H9 (cell line): ENCODE measurements around the gene ANKRD53. TPM values are rescaled to one million over a fixed set of nuclear protein-coding genes. Genes with fewer than 3 reads are reported as not detected.

Experiments used
- DNase-seq: peaks from one replicate; pipeline ENCODE4 v3.0.0-alpha.2; 2017
- H2AFZ ChIP-seq: one replicate; pipeline ENCODE4 v1.6.1; 2013; ENCODE audit warnings: mild to moderate bottlenecking, low read length, control low read depth, moderate library complexity
- H2AK5ac ChIP-seq: 2 replicates; pipeline ENCODE4 v1.6.1; 2013; ENCODE audit warnings: low read length, control low read depth, mixed read lengths; ENCODE audit not compliant: insufficient read length
- H2BK120ac ChIP-seq: one replicate; pipeline ENCODE4 v1.6.1; 2013; ENCODE audit warnings: low read depth, mild to moderate bottlenecking, low read length, control low read depth, inconsistent platforms; ENCODE audit not compliant: poor library complexity, severe bottlenecking
- H2BK12ac ChIP-seq: 2 replicates; pipeline ENCODE4 v1.6.1; 2013; ENCODE audit warnings: low read length, control low read depth, mixed read lengths, low read depth; ENCODE audit not compliant: insufficient read length
- H2BK15ac ChIP-seq: 2 replicates; pipeline ENCODE4 v1.6.1; 2013; ENCODE audit warnings: low read depth, low read length, control low read depth
- H2BK20ac ChIP-seq: one replicate; pipeline ENCODE4 v1.6.1; 2013; ENCODE audit warnings: low read depth, mild to moderate bottlenecking, low read length, control low read depth, inconsistent platforms; ENCODE audit not compliant: poor library complexity, severe bottlenecking
- H2BK5ac ChIP-seq: 2 replicates; pipeline ENCODE4 v1.6.1; 2013; ENCODE audit warnings: low read length, control low read depth, mixed read lengths; ENCODE audit not compliant: insufficient read length
- H3K14ac ChIP-seq: 2 replicates; pipeline ENCODE4 v1.6.1; 2013; ENCODE audit warnings: low read length, control low read depth; ENCODE audit not compliant: insufficient read depth
- H3K18ac ChIP-seq: 2 replicates; pipeline ENCODE4 v1.6.1; 2013; ENCODE audit warnings: low read depth, mild to moderate bottlenecking, mixed read lengths, low read length, control low read depth; ENCODE audit not compliant: insufficient read length
- H3K23ac ChIP-seq: 2 replicates; pipeline ENCODE4 v1.6.1; 2013; ENCODE audit warnings: low read length, control low read depth, mixed read lengths, low read depth; ENCODE audit not compliant: insufficient read length
- H3K23me2 ChIP-seq: 2 replicates; pipeline ENCODE4 v1.6.1; 2013; ENCODE audit warnings: low read depth, mild to moderate bottlenecking, mixed read lengths, low read length, control low read depth; ENCODE audit not compliant: insufficient read length, poor library complexity, severe bottlenecking
- H3K27ac ChIP-seq: 2 replicates; pipeline ENCODE4 v1.5.1; 2013; ENCODE audit warnings: low read length, control low read depth, mixed read lengths, low read depth; ENCODE audit not compliant: insufficient read length
- H3K27me3 ChIP-seq: 2 replicates; pipeline ENCODE4 v1.6.1; 2013; ENCODE audit warnings: low read length, control low read depth, inconsistent platforms; ENCODE audit not compliant: insufficient read depth
- H3K4ac ChIP-seq: 2 replicates; pipeline ENCODE4 v1.6.1; 2013; ENCODE audit warnings: low read depth, mild to moderate bottlenecking, control low read depth, inconsistent platforms, low read length, moderate library complexity
- H3K4me1 ChIP-seq: 2 replicates; pipeline ENCODE4 v1.6.1; 2013; ENCODE audit warnings: low read length, control low read depth, inconsistent platforms; ENCODE audit not compliant: insufficient read depth
- H3K4me2 ChIP-seq: 2 replicates; pipeline ENCODE4 v1.6.1; 2013; ENCODE audit warnings: low read length, control low read depth, mixed read lengths; ENCODE audit not compliant: insufficient read length, insufficient read depth
- H3K56ac ChIP-seq: 2 replicates; pipeline ENCODE4 v1.6.1; 2013; ENCODE audit warnings: low read depth, mild to moderate bottlenecking, mixed read lengths, low read length, control low read depth; ENCODE audit not compliant: insufficient read length
- H3K79me1 ChIP-seq: 2 replicates; pipeline ENCODE4 v1.6.1; 2013; ENCODE audit warnings: low read depth, mild to moderate bottlenecking, moderate library complexity, low read length, control low read depth, inconsistent platforms; ENCODE audit not compliant: insufficient read depth, poor library complexity, severe bottlenecking
- H3K79me2 ChIP-seq: 2 replicates; pipeline ENCODE4 v1.6.1; 2013; ENCODE audit warnings: low read length, control low read depth, inconsistent platforms; ENCODE audit not compliant: insufficient read depth
- H3K9ac ChIP-seq: 2 replicates; pipeline ENCODE4 v1.6.1; 2013; ENCODE audit warnings: low read length, control low read depth, mixed read lengths; ENCODE audit not compliant: insufficient read length; ENCODE audit errors: extremely low read depth
- H3K9me3 ChIP-seq: one replicate; pipeline ENCODE4 v1.6.1; 2013; ENCODE audit warnings: low read depth, low read length, inconsistent platforms; ENCODE audit not compliant: control insufficient read depth
- H3T11ph ChIP-seq: one replicate; pipeline ENCODE4 v1.6.1; 2013; ENCODE audit warnings: mild to moderate bottlenecking, low read length, control low read depth, inconsistent platforms
- H4K20me1 ChIP-seq: one replicate; pipeline ENCODE4 v1.6.1; 2013; ENCODE audit not compliant: control insufficient read depth, insufficient read length, insufficient read depth
- H4K5ac ChIP-seq: 2 replicates; pipeline ENCODE4 v1.6.1; 2013; ENCODE audit warnings: low read depth, mild to moderate bottlenecking, mixed read lengths, low read length, control low read depth; ENCODE audit not compliant: insufficient read length
- H4K8ac ChIP-seq: replicated peaks from 2 replicates; pipeline ENCODE4 v1.6.1; 2013; ENCODE audit warnings: low read length, control low read depth, mixed read lengths, low read depth; ENCODE audit not compliant: insufficient read length
- H4K91ac ChIP-seq: 2 replicates; pipeline ENCODE4 v1.6.1; 2013; ENCODE audit warnings: low read depth, mild to moderate bottlenecking, moderate library complexity, mixed read lengths, low read length, control low read depth; ENCODE audit not compliant: insufficient read length
- H3K27ac Mint-ChIP-seq, 3 experiments: 2 replicates in 2 of 3; 3 replicates in 1 of 3; pipeline ENCODE4 v1.8.0; 2020 to 2021; ENCODE audit warnings: mixed read lengths in 3 of 3, mild to moderate bottlenecking in 1 of 3, moderate library complexity in 1 of 3
- H3K27me3 Mint-ChIP-seq: 2 replicates; pipeline ENCODE4 v1.8.0; 2021; ENCODE audit warnings: low read depth, mild to moderate bottlenecking, moderate library complexity, mixed read lengths
- H3K36me3 Mint-ChIP-seq, 3 experiments: 2 replicates in 2 of 3; 3 replicates in 1 of 3; pipeline ENCODE4 v1.8.0; 2020 to 2021; ENCODE audit warnings: low read depth in 3 of 3, mixed read lengths in 3 of 3; ENCODE audit not compliant: insufficient read depth in 1 of 3
- H3K4me1 Mint-ChIP-seq, 2 experiments: 2 replicates each; pipeline ENCODE4 v1.8.0; 2020; ENCODE audit warnings: mixed read lengths in 2 of 2
- H3K4me3 Mint-ChIP-seq, 2 experiments: 2 replicates in 1 of 2; 3 replicates in 1 of 2; pipeline ENCODE4 v1.8.0; 2020 to 2021; ENCODE audit warnings: mild to moderate bottlenecking in 2 of 2, mixed read lengths in 2 of 2, moderate library complexity in 1 of 2
- H3K9me3 Mint-ChIP-seq, 2 experiments: 2 replicates in 1 of 2; 3 replicates in 1 of 2; pipeline ENCODE4 v1.8.0; 2020; ENCODE audit warnings: mild to moderate bottlenecking in 2 of 2, mixed read lengths in 2 of 2, moderate library complexity in 1 of 2
- WGBS: extraction: QIAGEN DNeasy Blood & Tissue Kit; methylation state at CpG from one replicate; pipeline ENCODE4 v1.1.7; 2013; ENCODE audit warnings: missing lambda C conversion rate, low lambda C conversion rate, mixed read lengths; ENCODE audit not compliant: insufficient read length; ENCODE audit errors: extremely low coverage; 5-methylcytosine and 5-hydroxymethylcytosine counted together
- total RNA-seq: library from RNA; stranded (reverse); gene quantifications from 2 replicates; pipeline ENCODE4 v1.2.1, GENCODE V29; 2021
- TF ChIP-seq, protein P1 (sequence below): fragments of 200-600 bp; sonication (generic); conservative IDR thresholded peaks from 3 replicates; pipeline ENCODE4 v1.8.0; 2021; ENCODE audit warnings: antibody characterized with exemption, mild to moderate bottlenecking

ANKRD53 gene
- total RNA-seq, 1 experiment from 2014 or later, result 0.28 TPM

DNA sequence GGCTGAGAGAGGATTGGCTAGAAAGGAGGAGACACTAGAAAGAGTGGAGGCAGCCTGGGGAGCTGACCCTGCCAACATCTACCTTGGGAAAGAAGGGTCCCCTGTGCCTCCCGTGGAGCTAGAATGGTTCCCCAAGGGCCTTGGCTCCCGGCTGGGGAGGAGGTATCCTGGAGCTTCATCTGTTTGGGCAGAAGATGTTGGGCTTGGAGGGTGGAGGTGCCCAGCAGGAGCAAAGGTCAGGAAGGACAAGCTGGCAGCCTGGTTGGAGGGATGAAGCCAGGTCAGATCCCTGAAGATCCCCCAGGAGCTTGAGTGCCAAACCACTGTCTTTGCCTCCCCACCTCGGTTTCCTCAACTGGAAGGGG, 39.9 kb upstream of the ANKRD53 start:
- Histone ChIP-seq H3K14ac (no peak overlapping the region), H2AFZ (no peak overlapping the region), H2BK120ac (no peak overlapping the region), H2BK20ac (no peak overlapping the region), H3T11ph (no peak overlapping the region), H3K9me3 (no peaks in the 10 kb centered on the region), H3K79me2 (no peaks in the 10 kb centered on the region), H2BK15ac (no peak overlapping the region), H3K18ac (no peak overlapping the region), H3K4ac (no peak overlapping the region), H4K5ac (no peak overlapping the region), H3K56ac (no peak overlapping the region), H4K20me1 (no peaks in the 10 kb centered on the region), H3K4me2 (peak overlapping the region; percentile 22), H4K91ac (no peak overlapping the region), H4K8ac (no peak overlapping the region), H3K27me3 (peaks cover 9% of the 10 kb centered on the region; the same call in 1 of the 2 replicates), H3K23me2 (peaks cover 4% of the 10 kb centered on the region), H3K4me1 (peaks cover 9% of the 10 kb centered on the region; the same call in 1 of the 2 replicates), H3K79me1 (no peaks in the 10 kb centered on the region), H3K27ac (no peak overlapping the region), H3K9ac (no peak overlapping the region), H2BK5ac (no peak overlapping the region), H3K23ac (no peak overlapping the region), H2AK5ac (no peak overlapping the region), H2BK12ac (no peak overlapping the region)
- H3K36me3 Mint-ChIP-seq, result no peaks in the 10 kb centered on the region; a peak in 1 of 7 replicates
- H3K27me3 Mint-ChIP-seq, result peaks cover 74% of the 10 kb centered on the region
- H3K4me3 Mint-ChIP-seq, result peak overlapping the region; percentile 29 to 51; a peak in 2 of 5 replicates
- peaks cover 43 to 67% of the 10 kb centered on the region in 2 experiments for H3K4me1 Mint-ChIP-seq
- H3K9me3 Mint-ChIP-seq, result no peaks in the 10 kb centered on the region; a peak in 2 of 5 replicates
- no CpG with 5 or more reads among the region's 3 CpGs for WGBS
- peak overlapping the region in 1 of 3 experiments; percentile 32; a peak in 1 of 7 replicates for H3K27ac Mint-ChIP-seq
- TF ChIP-seq, protein P1, sequence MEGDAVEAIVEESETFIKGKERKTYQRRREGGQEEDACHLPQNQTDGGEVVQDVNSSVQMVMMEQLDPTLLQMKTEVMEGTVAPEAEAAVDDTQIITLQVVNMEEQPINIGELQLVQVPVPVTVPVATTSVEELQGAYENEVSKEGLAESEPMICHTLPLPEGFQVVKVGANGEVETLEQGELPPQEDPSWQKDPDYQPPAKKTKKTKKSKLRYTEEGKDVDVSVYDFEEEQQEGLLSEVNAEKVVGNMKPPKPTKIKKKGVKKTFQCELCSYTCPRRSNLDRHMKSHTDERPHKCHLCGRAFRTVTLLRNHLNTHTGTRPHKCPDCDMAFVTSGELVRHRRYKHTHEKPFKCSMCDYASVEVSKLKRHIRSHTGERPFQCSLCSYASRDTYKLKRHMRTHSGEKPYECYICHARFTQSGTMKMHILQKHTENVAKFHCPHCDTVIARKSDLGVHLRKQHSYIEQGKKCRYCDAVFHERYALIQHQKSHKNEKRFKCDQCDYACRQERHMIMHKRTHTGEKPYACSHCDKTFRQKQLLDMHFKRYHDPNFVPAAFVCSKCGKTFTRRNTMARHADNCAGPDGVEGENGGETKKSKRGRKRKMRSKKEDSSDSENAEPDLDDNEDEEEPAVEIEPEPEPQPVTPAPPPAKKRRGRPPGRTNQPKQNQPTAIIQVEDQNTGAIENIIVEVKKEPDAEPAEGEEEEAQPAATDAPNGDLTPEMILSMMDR, result no peak
- DNase-seq, result no peak
